ENCODE measurements around the gene NMRAL1.

GRCh38 chr16:4452674-4453073, 21.8 kb downstream of the NMRAL1 start:
- no peak for TF ChIP-seq CTCF (IDR thresholded peaks at IDR 0.05)
- no peak for TF ChIP-seq EZH2 (IDR thresholded peaks at IDR 0.05; ENCODE audit: borderline replicate concordance, insufficient read depth, low read depth, low read length, poor library complexity, severe bottlenecking)

Measured in B cell (primary cell).